Measurements from ENCODE around the gene CNGB1.

CNGB1 gene

DNA sequence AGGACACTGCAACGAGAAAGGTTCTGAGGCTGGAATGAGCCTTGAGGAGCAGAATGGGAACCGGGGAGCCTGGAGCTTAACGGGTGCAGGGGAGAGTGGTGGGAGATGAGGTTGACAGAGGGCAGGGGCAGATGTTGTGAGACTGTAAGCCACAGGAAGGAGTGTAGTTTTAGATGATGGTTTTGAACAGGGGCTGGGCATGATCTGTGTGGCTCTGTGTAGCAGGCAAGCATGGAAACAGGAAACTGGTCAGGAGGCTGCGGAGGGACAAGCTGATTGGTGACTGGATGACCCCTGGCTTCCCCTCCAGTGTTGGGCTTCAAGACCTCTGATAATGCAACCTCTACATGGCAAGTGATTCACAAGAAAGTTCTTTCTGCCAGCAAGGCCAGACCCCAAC is 1.4 kb upstream of the CNGB1 start:
- no peak for DNase-seq (ENCODE audit: low read depth)

GRCh38 chr16:57971848-57972247 is 920 bp upstream of the CNGB1 start:
- no peak for DNase-seq (ENCODE audit: low read depth)

DNA sequence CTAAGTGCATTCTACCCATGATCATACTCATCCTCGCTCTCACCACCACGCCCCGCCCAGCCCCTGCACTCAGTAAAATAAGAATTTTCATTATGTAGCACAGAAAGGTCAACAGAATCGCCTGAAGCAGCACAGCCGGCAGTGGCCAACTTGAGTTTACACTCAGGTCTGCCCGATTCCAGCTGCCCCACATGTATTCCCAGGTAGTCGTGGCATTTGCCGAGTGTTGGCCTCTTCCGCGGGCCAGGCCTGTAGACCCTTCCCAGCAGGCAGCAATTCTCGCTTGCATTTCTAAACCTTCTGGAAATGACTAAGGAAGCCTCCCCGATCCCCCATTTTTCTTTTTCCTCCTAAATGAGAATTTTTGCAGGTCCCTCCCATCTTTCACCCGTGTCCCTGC is 609 bp downstream of the CNGB1 start:
- DNase-seq (ENCODE audit: low read depth): no peak

DNA sequence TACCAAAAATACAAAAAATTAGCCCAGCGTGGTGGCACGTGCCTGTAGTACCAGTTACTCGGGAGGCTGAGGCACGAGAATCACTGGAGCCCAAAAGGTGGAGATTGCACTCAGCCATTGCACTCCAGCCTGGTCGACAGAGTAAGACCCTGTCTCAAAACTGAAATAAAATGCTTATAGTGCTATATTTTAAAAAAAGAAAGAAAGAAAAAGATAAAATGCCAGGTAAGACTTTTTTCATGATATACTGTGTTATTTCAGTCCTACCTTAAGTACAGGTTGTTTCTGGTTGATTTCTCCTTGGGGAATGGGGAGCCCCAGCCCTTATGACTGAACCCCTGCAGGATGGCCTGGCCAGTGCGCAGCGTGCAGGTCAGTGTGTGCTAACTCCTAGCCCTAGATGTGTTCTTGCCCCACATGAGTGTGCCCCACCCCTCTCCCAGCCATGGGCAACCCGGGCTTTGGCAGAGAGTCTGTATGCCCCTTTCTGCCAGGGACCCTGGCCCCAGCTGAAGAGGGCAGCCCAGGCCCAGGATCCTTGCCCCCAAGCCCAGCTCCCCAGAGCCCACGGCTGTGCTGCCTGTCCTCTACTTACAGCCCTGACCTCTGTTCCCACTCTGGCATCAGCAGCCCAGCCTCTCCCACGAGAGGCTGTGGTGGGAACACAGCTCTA is 1.3 kb downstream of the CNGB1 start:
- no peak for DNase-seq (ENCODE audit: low read depth)

- no peak for DNase-seq (ENCODE audit: low read depth)
Observed at GRCh38 chr16:57967916-57968315, 3.0 kb downstream of the CNGB1 start.

DNA sequence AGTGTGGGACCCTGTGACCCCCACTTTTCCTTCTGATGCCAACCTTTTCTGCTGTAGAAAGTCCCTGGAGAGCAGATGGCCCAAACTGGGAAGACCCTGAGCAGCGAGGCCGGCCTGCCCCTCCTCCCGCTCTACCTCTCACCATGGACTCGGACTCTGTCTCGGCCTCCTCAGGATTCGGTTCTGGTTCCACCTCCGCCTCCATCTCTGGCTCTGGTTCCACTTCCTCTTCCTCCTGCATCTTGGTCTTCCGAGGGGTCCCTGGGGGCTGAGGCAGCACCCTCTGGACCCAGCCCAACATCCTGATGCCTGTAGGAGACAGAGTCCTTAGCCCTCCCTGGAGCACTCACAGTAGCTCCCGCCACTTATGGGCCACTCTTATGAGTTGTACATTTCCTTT is 3.9 kb downstream of the CNGB1 start:
- no peak for DNase-seq (ENCODE audit: low read depth)

DNA sequence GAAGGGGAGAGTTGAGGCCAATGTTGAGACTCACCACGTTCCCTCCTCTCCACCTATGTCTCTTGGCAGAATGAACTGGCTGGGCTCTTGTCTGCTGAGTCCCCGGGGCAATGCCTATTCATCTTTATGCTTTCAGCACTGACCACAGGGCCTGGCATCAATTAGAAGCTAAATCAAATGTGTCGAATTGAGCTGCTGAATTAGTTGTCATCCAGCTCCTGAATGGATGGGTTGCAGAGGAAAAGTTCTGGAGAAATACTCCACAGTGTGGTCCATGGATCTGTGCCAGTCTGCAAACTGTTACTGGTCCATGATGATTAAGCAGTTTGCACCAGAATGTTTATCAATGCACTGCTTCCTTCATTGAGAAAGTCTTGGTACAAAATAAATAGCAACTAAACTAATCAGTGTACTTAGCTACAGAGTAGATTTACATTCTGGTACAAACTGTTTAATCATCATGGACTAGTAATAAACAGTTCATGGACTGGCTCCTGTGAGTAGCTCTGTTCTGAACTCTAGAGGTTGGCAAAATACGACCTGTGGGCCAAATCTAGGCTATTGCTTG is 4.6 kb downstream of the CNGB1 start:
- DNase-seq (ENCODE audit: low read depth): no peak

GRCh38 chr16:57964157-57964700 is 6.7 kb downstream of the CNGB1 start:
- no peak for DNase-seq (ENCODE audit: low read depth)

DNA sequence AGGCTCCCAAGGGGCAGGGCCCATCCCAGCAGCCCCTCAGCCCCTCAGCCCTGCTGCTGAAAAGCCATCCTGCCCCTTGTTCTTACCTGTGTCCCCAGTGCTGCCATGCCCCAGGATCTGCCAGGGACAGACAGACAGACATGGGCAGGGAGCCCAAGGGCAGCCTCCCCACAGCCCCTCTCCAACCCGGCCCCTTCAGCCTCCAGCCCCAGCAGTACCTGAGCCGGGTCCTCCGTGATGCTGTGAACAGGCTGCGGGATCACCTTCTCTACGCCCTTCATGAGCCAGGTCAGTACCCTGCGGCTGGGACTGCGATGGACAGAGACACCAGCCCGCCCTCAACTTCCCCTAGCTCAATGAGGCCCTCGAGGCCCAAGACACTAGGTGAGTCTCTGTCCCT is 8.2 kb downstream of the CNGB1 start:
- DNase-seq (ENCODE audit: low read depth): no peak

GRCh38 chr16:57962046-57962445 is 8.9 kb downstream of the CNGB1 start:
- no peak for DNase-seq (ENCODE audit: low read depth)

DNA sequence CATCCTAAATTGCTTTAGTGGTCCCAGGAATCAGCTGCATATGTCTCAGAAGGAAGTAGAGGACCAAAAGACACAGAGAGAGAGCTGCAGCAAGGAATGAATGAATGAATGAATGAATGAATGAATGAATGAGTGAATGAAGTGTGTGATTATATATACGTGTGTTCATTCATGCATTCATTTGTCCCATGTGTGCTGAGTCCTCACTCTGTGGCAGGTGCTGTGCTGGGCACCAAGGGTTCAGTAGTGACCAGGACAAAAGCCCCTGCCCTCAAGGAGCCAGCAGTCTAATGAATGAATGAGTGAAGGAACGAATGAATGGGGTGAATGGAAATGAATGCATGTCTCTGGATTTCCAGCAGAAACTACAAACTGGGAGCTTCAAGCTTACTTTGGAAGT is 9.4 kb downstream of the CNGB1 start:
- no peak for DNase-seq (ENCODE audit: low read depth)

- DNase-seq (ENCODE audit: low read depth): no peak
Observed at GRCh38 chr16:57960826-57961472, 10.0 kb downstream of the CNGB1 start.

- DNase-seq (ENCODE audit: low read depth): no peak
Observed at GRCh38 chr16:57960310-57960709, 10.6 kb downstream of the CNGB1 start.

- DNase-seq (ENCODE audit: low read depth): no peak
Observed at GRCh38 chr16:57959804-57960203, 11.1 kb downstream of the CNGB1 start.

- no peak for DNase-seq (ENCODE audit: low read depth)
Observed at GRCh38 chr16:57959121-57959520, 11.8 kb downstream of the CNGB1 start.

- DNase-seq (ENCODE audit: low read depth): no peak
Observed at GRCh38 chr16:57958544-57958943, 12.4 kb downstream of the CNGB1 start.

DNA sequence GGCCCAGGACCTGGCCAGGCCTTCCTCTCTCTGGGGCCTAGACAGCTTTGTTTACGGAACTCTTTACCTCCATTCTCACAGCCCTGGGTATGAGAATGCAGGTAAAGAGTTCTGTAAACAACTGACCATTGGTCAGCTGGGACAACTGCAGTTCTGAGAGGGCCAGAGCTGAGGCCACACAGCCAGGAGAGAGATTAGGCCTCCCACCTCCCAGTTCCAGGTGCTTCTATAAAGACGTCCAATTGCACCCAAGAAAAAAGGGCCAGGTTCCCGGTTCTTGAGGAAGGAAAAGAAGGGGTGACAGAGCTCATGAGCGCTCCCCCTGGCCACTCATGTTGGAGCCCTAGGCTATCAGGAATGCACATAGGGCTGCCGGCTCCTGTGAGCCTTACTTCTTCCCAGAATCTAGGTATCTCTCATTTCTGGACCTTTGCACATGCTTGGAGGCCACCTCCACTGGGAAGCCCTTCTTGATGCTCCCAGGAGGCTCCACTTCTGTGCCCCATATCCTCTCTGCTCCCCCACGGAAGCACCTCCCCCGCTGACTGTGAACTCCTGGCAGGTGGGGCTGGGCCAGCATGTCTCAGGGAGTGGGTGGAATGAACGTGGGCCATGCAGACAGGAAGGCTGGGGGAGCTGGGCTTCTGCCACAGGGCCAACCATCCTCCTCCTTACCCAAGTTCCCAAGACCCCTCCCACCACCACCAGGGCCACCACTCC is 13.1 kb downstream of the CNGB1 start:
- no peak for DNase-seq (ENCODE audit: low read depth)

DNA sequence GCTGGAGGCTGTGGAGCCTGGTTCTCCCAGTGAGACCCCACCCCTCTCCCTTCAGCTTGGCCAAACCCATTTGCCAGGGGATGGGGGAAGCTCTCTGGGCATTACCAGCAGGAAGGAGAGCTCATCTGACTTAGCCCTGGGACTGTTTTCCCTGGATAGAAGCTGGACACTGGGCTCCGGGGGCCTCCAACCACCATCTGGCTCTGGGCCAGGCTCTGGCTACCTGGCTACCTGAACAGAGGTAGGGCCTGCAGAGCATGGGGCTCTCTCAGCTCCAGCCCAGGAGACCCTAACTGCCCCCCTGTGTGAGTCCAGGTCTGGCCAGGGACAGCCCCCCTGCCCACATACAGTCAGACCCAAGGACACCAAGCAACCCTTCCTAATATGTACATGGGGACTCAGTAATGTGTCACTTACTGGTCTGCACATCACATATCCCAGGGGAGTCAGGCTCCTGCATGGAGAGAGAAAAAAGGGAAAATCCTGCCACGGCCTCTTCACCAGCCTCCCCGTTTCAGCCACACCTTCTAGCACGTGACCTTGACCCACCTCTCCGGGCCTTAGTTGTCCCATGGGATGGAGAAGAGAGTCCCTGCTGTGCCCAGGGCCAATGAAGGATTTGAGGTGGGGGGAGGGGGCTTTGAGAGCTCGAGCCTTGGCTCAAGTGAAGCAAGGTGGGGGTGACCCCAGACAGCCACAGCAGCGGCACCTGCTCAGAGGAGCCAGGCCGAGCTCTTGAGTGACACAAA is 13.8 kb downstream of the CNGB1 start:
- DNase-seq (ENCODE audit: low read depth): no peak

GRCh38 chr16:57956270-57956808 is 14.6 kb downstream of the CNGB1 start:
- no peak for DNase-seq (ENCODE audit: low read depth)

DNA sequence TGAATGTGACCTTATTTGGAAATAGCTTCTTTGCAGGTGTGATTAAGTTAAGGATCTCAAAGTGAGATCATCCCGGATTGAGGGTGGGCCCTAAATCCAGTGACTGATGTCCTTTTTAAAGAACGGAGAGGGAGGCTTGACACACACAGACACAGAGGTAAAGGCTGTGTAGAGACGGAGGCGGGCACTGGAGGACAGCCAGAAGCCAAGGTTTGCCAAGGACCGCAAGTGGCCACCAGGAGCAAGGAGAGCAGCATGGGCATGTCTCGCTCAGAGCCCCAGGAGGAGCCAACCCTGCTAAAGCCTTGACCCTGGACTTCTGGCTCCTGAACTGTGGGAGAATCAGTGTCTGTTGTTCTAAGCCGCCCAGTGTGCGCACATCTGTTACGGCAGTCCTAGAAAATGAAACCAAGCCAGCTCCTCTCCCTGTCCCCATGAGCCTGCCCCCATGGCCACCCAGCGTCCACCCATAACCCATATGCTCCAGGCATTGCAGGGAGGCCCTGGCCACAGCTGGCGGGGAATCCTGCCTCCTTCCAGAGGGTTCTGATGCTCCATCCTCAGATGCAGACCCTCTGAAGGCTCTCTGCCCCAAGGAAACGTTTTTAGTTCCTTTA is 15.2 kb downstream of the CNGB1 start:
- DNase-seq (ENCODE audit: low read depth): no peak

DNA sequence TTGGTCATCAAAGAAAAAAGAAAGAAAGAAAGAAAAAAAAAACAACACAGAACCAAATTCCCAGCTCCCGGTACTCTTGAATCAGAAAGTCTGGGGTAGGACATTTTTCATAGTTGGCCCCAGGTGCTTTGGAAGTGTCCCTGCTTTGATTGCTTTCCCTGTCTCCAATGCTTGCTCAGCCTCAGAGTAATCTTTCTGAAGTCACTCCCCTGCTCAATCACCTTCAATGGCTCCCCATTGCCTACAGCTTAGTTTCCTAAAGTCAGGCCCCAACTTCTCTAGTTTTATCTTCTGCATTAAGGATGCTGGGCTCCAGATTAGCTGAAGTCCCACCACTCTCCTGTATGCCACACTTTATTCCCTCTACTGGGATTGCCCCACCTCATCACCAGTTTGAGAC is 17.1 kb downstream of the CNGB1 start:
- no peak for DNase-seq (ENCODE audit: low read depth)
